Epithelial cell of esophagus (primary cell): ENCODE results near the gene ANO10.

ENCODE experiments used
- DNase-seq: peaks from one replicate; pipeline ENCODE4 v3.0.0; 2010; ENCODE audit warnings: low read depth
- H3K4me3 ChIP-seq: 2 replicates; pipeline ENCODE4 v1.5.1; 2011; ENCODE audit warnings: mild to moderate bottlenecking, low read length, control low read depth
- CTCF ChIP-seq: IDR thresholded peaks from 2 replicates; pipeline ENCODE4 v1.5.1; 2011; ENCODE audit warnings: low read depth, mild to moderate bottlenecking, low read length, control low read depth, inconsistent platforms; ENCODE audit not compliant: insufficient read depth; ENCODE audit errors: missing control alignments

Gene ANO10

GRCh38 chr3:43316783-43317460 is 304.9 kb downstream of the ANO10 start:
- TF ChIP-seq CTCF, result no peak
- peak; percentile 65 for DNase-seq
- H3K4me3 ChIP-seq, result no peak overlapping the region
